Astrocyte (in vitro differentiated cells and primary cell): ENCODE results near the gene RNF138. TPM values are rescaled to one million over a fixed set of nuclear protein-coding genes. Genes with fewer than 3 reads are reported as not detected.

Source experiments
- DNase-seq: peaks from one replicate; pipeline ENCODE4 v3.0.0-alpha.2; 2010; ENCODE audit warnings: low read depth
- FAIRE-seq: peaks from 2 replicates; lab custom pipeline; 2011; peaks lifted over from hg19 to GRCh38; lab: Jason Lieb, UNC
- H2AFZ ChIP-seq: 2 replicates; pipeline ENCODE4 v1.6.0; 2012; ENCODE audit warnings: low read depth, low read length, inconsistent platforms
- H3K27ac ChIP-seq: 2 replicates; pipeline ENCODE4 v1.5.1; 2011; ENCODE audit warnings: low read depth, low read length, inconsistent platforms
- H3K27me3 ChIP-seq: 2 replicates; pipeline ENCODE4 v1.6.0; 2011; ENCODE audit warnings: low read length, inconsistent platforms; ENCODE audit not compliant: insufficient read depth
- H3K36me3 ChIP-seq: 2 replicates; pipeline ENCODE4 v1.5.1; 2011; ENCODE audit warnings: low read length, inconsistent platforms; ENCODE audit not compliant: insufficient read depth
- H3K4me1 ChIP-seq: 2 replicates; pipeline ENCODE4 v1.5.1; 2011; ENCODE audit warnings: low read length, inconsistent platforms; ENCODE audit not compliant: insufficient read depth
- H3K4me2 ChIP-seq: 2 replicates; pipeline ENCODE4 v1.6.0; 2012; ENCODE audit warnings: low read length, inconsistent platforms
- H3K4me3 ChIP-seq: 2 replicates; pipeline ENCODE4 v1.5.1; 2011; ENCODE audit warnings: low read depth, mild to moderate bottlenecking, low read length, inconsistent platforms; ENCODE audit not compliant: insufficient read depth
- H3K79me2 ChIP-seq: 2 replicates; pipeline ENCODE4 v1.6.0; 2012; ENCODE audit warnings: mild to moderate bottlenecking, low read length, inconsistent platforms; ENCODE audit not compliant: insufficient read depth
- H3K9ac ChIP-seq: 2 replicates; pipeline ENCODE4 v1.6.0; 2012; ENCODE audit warnings: mild to moderate bottlenecking, low read length, inconsistent platforms
- H3K9me3 ChIP-seq: 2 replicates; pipeline ENCODE4 v1.5.1; 2012; ENCODE audit warnings: low read depth, mild to moderate bottlenecking, low read length, inconsistent platforms; ENCODE audit not compliant: insufficient read depth
- H4K20me1 ChIP-seq: 2 replicates; pipeline ENCODE4 v1.6.0; 2012; ENCODE audit warnings: low read length, inconsistent platforms; ENCODE audit not compliant: insufficient read depth
- H3K27ac Mint-ChIP-seq: one replicate; pipeline ENCODE4 v1.8.0; 2021; ENCODE audit warnings: mild to moderate bottlenecking, mixed read lengths; ENCODE audit not compliant: unreplicated experiment
- H3K27me3 Mint-ChIP-seq: one replicate; pipeline ENCODE4 v1.8.0; 2021; ENCODE audit warnings: low read depth, mixed read lengths; ENCODE audit not compliant: unreplicated experiment
- H3K36me3 Mint-ChIP-seq: one replicate; pipeline ENCODE4 v1.8.0; 2021; ENCODE audit warnings: low read depth, mixed read lengths; ENCODE audit not compliant: unreplicated experiment
- H3K4me1 Mint-ChIP-seq: one replicate; pipeline ENCODE4 v1.8.0; 2021; ENCODE audit warnings: low read depth, mixed read lengths; ENCODE audit not compliant: unreplicated experiment
- H3K4me3 Mint-ChIP-seq: one replicate; pipeline ENCODE4 v1.8.0; 2021; ENCODE audit warnings: mild to moderate bottlenecking, moderate library complexity, mixed read lengths; ENCODE audit not compliant: unreplicated experiment
- H3K9me3 Mint-ChIP-seq: one replicate; pipeline ENCODE4 v1.8.0; 2021; ENCODE audit warnings: mild to moderate bottlenecking, mixed read lengths; ENCODE audit not compliant: unreplicated experiment
- CTCF ChIP-seq: IDR thresholded peaks from 2 replicates; pipeline ENCODE4 v1.5.1; 2011; ENCODE audit warnings: low read depth, mild to moderate bottlenecking, inconsistent platforms, low read length, moderate library complexity; ENCODE audit not compliant: insufficient read depth
- EZH2 ChIP-seq: IDR thresholded peaks from 2 replicates; pipeline ENCODE4 v1.6.1; 2012; ENCODE audit warnings: mild to moderate bottlenecking, low read length, inconsistent platforms; ENCODE audit not compliant: insufficient read depth
- total RNA-seq: library from RNA; stranded (reverse); gene quantifications from 2 replicates; pipeline ENCODE4 v1.2.1, GENCODE V29; 2021

The RNF138 gene
- total RNA-seq, 1 donor from 2014 or later = 15.4 TPM

DNA sequence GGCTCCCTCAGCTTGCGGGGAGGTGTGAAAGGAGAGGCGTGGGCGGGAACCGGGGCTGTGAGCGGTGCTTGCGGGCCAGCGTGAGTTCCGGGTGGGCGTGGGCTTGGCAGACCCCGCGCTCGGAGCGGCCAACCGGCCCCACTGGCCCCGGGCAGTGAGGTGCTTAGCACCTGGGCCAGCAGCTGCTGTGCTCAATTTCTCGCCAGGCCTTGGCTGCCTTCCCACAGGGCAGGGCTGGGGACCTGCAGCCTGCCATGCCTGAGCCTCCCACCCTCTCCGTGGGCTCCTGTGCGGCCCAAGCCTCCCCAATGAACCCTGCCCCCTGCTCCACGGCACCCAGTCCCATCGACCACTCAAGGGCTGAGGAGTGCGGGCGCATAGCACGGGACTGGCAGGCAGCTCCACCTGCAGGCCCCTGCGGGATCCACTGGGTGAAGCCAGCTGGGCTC lies 48.2 kb downstream of the RNF138 start:
- no peaks in the 10 kb centered on the region for H3K4me1 Mint-ChIP-seq
- Histone ChIP-seq H3K4me3 (no peak overlapping the region), H3K27me3 (no peaks in the 10 kb centered on the region), H3K4me2 (no peak overlapping the region), H3K9me3 (no peaks in the 10 kb centered on the region), H2AFZ (no peak overlapping the region), H3K79me2 (no peaks in the 10 kb centered on the region), H4K20me1 (no peaks in the 10 kb centered on the region), H3K9ac (no peak overlapping the region), H3K27ac (no peak overlapping the region), H3K4me1 (no peaks in the 10 kb centered on the region), H3K36me3 (no peaks in the 10 kb centered on the region)
- no peaks in the 10 kb centered on the region for H3K36me3 Mint-ChIP-seq
- TF ChIP-seq EZH2 (no peak), CTCF (no peak)
- no peak overlapping the region for H3K4me3 Mint-ChIP-seq
- no peak for DNase-seq
- H3K9me3 Mint-ChIP-seq = no peaks in the 10 kb centered on the region
- H3K27ac Mint-ChIP-seq = no peak overlapping the region
- no peak for FAIRE-seq
- H3K27me3 Mint-ChIP-seq = no peaks in the 10 kb centered on the region

DNA sequence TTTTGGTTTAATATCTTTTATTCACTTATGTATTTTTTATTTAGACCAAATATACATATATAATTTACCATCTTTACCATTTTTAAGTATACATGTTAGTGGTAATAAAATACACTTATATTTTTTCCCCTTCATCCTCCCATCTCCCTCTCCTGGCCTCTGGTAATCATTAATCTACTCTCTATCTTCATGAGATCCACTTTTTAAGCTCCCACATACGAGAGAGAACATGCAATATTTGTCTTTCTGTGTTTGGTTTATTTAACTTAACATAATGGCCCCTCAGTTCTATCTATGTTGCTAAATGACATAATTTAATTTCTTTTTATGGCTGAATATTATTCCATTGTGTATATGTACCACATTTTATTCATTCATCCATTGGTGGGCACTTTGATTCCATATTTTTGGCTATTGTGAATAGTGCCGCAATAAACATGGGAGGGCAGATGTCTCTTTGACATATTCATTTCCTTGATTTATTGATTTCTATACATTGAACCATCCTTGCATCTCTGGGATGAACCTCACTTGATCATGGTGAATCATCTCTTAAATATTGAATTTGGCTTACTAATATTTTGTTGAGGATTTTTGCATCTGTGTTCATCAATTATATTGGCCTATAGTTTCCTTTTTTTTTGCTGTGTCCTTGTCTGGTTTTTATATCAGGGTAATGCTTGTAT lies 56.7 kb downstream of the RNF138 start:
- no peak for DNase-seq
- Mint-ChIP-seq H3K4me1 (no peaks in the 10 kb centered on the region), H3K4me3 (no peak overlapping the region), H3K27me3 (no peaks in the 10 kb centered on the region), H3K36me3 (no peaks in the 10 kb centered on the region), H3K27ac (no peak overlapping the region), H3K9me3 (peaks cover 13% of the 10 kb centered on the region)
- no peak for FAIRE-seq
- Histone ChIP-seq H3K27ac (no peak overlapping the region), H2AFZ (no peak overlapping the region), H3K9ac (no peak overlapping the region), H4K20me1 (no peaks in the 10 kb centered on the region), H3K27me3 (no peaks in the 10 kb centered on the region), H3K4me2 (no peak overlapping the region), H3K79me2 (no peaks in the 10 kb centered on the region), H3K4me1 (no peaks in the 10 kb centered on the region), H3K4me3 (no peak overlapping the region), H3K36me3 (no peaks in the 10 kb centered on the region), H3K9me3 (no peaks in the 10 kb centered on the region)
- TF ChIP-seq EZH2 (no peak), CTCF (no peak)
